Sigmoid colon (tissue), 7 donors: ENCODE data around the gene CLOCK. TPM values are rescaled to one million over a fixed set of nuclear protein-coding genes. Genes with fewer than 3 reads are reported as not detected.

Experiments used
- DNase-seq: peaks from one replicate; pipeline ENCODE4 v3.0.0-alpha.2; 2019
- H3K27ac ChIP-seq, 4 donors: fragments of 200-600 bp; sonication (generic); one replicate each; pipeline ENCODE4 v1.5.1; 2016 to 2019; ENCODE audit warnings: mild to moderate bottlenecking in 1 of 4
- H3K27me3 ChIP-seq, 3 donors: fragments of 200-600 bp; sonication (generic); one replicate each; pipeline ENCODE4 v1.5.1; 2019; ENCODE audit warnings: mild to moderate bottlenecking in 1 of 3
- H3K36me3 ChIP-seq, 4 donors: fragments of 200-600 bp; sonication (generic); one replicate each; pipeline ENCODE4 v1.5.1; 2016 to 2019
- H3K4me1 ChIP-seq, 4 donors: fragments of 200-600 bp; sonication (generic); one replicate each; pipeline ENCODE4 v1.5.1; 2017 to 2019
- H3K4me3 ChIP-seq, 4 donors: fragments of 200-600 bp; sonication (generic); one replicate each; pipeline ENCODE4 v1.5.1; 2017 to 2019; ENCODE audit warnings: mild to moderate bottlenecking in 2 of 4, moderate library complexity in 1 of 4
- H3K9me3 ChIP-seq, 4 donors: fragments of 200-600 bp in 3 of 4; sonication (generic) in 3 of 4; one replicate each; pipeline versions ENCODE4 v1.5.1 to v1.6.1; 2013 to 2019
- EP300 ChIP-seq, 4 donors: sonication (generic); formaldehyde crosslinking; IDR thresholded peaks; one replicate each; pipeline ENCODE4 v1.6.1; 2017; ENCODE audit warnings: antibody characterized with exemption in 4 of 4
- POLR2A ChIP-seq, 2 donors: fragments of 450-650 bp; IDR thresholded peaks; one replicate each; pipeline ENCODE4 v1.6.1; 2016; ENCODE audit warnings: antibody characterized with exemption in 2 of 2, mild to moderate bottlenecking in 2 of 2, moderate library complexity in 2 of 2
- POLR2AphosphoS5 ChIP-seq, 4 donors: sonication (generic); formaldehyde crosslinking; IDR thresholded peaks; one replicate each; pipeline ENCODE4 v1.6.1; 2017; ENCODE audit warnings: antibody characterized with exemption in 4 of 4
- WGBS, 2 donors: extraction: QIAGEN DNeasy Blood & Tissue Kit; methylation state at CpG; one replicate each; pipeline ENCODE4 v1.1.7; 2013; 5-methylcytosine and 5-hydroxymethylcytosine counted together
- intact Hi-C: fragments of 100-400 bp; cut with DNase I; formaldehyde crosslinking; loops from one replicate; pipeline ENCODE4 v1.15.1; 2023
- polyA plus RNA-seq, 3 donors: library from polyadenylated mRNA; stranded (reverse); fragments of 200-250 nt; gene quantifications; one replicate each; pipeline ENCODE4 v1.2.3, GENCODE V29; 2013
- total RNA-seq, 4 donors: library from RNA; depleted of rRNA; stranded (reverse); fragments of >200 nt; gene quantifications; one replicate each; pipeline ENCODE4 v1.1.0, GENCODE V29; 2016
- TF ChIP-seq, protein P1 (sequence below), 4 experiments: fragments of 450-650 bp in 3 of 4; fragments of 200-600 bp in 1 of 4; IDR thresholded peaks; one replicate each; pipeline ENCODE4 v1.5.1; 2016 to 2019; ENCODE audit warnings: antibody characterized with exemption in 4 of 4, mild to moderate bottlenecking in 3 of 4, moderate library complexity in 2 of 4
- donor health status: healthy with polysubstance abuse.
- donor health status: Bipolar disorder and iron deficiency.
- donor health status: healthy.

CLOCK gene
- total and polyA plus RNA-seq, 7 donors, result 2.4 to 27.5 (median 22.5) TPM

DNA sequence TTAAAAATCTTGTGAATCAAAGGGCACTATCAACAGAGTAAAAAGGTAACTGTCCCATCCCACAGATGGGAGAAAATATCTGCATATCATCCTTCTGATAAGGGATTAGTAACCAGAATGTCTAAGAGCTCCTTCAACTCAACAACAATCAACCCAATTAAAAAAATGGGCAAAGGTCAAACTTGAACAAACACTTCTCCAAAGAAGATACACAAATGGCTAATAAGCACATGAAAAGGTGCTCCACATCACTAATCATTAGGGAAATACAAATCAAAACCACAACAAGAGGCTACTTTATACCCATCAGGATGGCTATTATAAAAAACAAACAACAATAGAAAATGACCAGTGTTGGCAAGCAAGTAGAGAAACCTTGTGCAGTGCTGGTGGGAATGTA is 107.7 kb downstream of the CLOCK start:
- no peak for TF ChIP-seq POLR2A (IDR thresholded peaks at IDR 0.05)
- TF ChIP-seq, protein P1, sequence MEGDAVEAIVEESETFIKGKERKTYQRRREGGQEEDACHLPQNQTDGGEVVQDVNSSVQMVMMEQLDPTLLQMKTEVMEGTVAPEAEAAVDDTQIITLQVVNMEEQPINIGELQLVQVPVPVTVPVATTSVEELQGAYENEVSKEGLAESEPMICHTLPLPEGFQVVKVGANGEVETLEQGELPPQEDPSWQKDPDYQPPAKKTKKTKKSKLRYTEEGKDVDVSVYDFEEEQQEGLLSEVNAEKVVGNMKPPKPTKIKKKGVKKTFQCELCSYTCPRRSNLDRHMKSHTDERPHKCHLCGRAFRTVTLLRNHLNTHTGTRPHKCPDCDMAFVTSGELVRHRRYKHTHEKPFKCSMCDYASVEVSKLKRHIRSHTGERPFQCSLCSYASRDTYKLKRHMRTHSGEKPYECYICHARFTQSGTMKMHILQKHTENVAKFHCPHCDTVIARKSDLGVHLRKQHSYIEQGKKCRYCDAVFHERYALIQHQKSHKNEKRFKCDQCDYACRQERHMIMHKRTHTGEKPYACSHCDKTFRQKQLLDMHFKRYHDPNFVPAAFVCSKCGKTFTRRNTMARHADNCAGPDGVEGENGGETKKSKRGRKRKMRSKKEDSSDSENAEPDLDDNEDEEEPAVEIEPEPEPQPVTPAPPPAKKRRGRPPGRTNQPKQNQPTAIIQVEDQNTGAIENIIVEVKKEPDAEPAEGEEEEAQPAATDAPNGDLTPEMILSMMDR (IDR thresholded peaks at IDR 0.05), result no peak
- TF ChIP-seq EP300 (IDR thresholded peaks at IDR 0.05), result no peak
- TF ChIP-seq POLR2AphosphoS5 (IDR thresholded peaks at IDR 0.05), result no peak
- no peak for DNase-seq
- Histone ChIP-seq H3K4me3 (no peak overlapping the region), H3K36me3 (peaks cover 0 to 68% (median 3%) of the 10 kb centered on the region in 4 donors), H3K4me1 (no peaks in the 10 kb centered on the region), H3K27me3 (no peaks in the 10 kb centered on the region), H3K27ac (no peak overlapping the region), H3K9me3 (no peaks in the 10 kb centered on the region)
- intact Hi-C loops, result no loop called here

- 31 to 76% methylated on average over 2 of the region's 2 CpGs for WGBS, 2 donors
- TF ChIP-seq EP300 (IDR thresholded peaks at IDR 0.05), result no peak
- no peak for TF ChIP-seq POLR2A (IDR thresholded peaks at IDR 0.05)
- no peak for TF ChIP-seq POLR2AphosphoS5 (IDR thresholded peaks at IDR 0.05)
- TF ChIP-seq, protein P1 (IDR thresholded peaks at IDR 0.05), result no peak
- H3K27ac ChIP-seq, result no peak overlapping the region
- H3K9me3 ChIP-seq, result no peaks in the 10 kb centered on the region
- H3K4me1 ChIP-seq, result no peaks in the 10 kb centered on the region
- DNase-seq, result no peak
- H3K4me3 ChIP-seq, result no peak overlapping the region
- peaks cover 0 to 68% (median 3%) of the 10 kb centered on the region in 4 donors for H3K36me3 ChIP-seq
- no peaks in the 10 kb centered on the region for H3K27me3 ChIP-seq
- intact Hi-C loops, result no loop called here
Observed at GRCh38 chr4:55438314-55438713, 108.4 kb downstream of the CLOCK start.

DNA sequence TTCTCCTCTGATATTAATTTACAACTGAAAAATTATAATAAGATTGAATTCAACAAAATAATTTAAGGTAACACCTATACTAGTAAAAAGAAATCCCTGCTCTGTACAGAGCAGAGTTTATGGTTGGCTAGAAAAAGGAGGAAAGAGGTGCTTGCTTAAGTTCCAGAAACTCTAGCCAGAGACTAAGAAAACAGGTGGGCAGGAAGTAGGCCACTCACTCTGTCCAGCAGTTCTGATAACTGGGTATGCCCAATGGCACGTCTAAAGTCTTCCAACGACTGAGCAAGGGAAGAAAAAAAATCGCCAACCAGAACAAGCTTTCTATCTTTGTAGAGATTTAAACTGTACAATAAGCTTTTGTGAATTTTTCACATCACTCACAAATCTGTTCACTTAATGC is 108.9 kb downstream of the CLOCK start:
- intact Hi-C loops, result no loop called here
- Histone ChIP-seq H3K27me3 (no peaks in the 10 kb centered on the region), H3K9me3 (no peaks in the 10 kb centered on the region), H3K4me1 (no peaks in the 10 kb centered on the region), H3K27ac (no peak overlapping the region), H3K36me3 (peaks cover 0 to 69% (median 3%) of the 10 kb centered on the region in 4 donors), H3K4me3 (no peak overlapping the region)
- 57 to 71% methylated on average over 3 of the region's 3 CpGs for WGBS, 2 donors
- TF ChIP-seq EP300 (IDR thresholded peaks at IDR 0.05) (no peak), POLR2A (IDR thresholded peaks at IDR 0.05) (no peak), POLR2AphosphoS5 (IDR thresholded peaks at IDR 0.05) (no peak)
- TF ChIP-seq, protein P1 (IDR thresholded peaks at IDR 0.05), result no peak
- no peak for DNase-seq

- DNase-seq, result no peak
- no peaks in the 10 kb centered on the region for H3K9me3 ChIP-seq
- no peaks in the 10 kb centered on the region for H3K4me1 ChIP-seq
- TF ChIP-seq POLR2AphosphoS5 (IDR thresholded peaks at IDR 0.05) (no peak), EP300 (IDR thresholded peaks at IDR 0.05) (no peak)
- TF ChIP-seq, protein P1 (IDR thresholded peaks at IDR 0.05), result no peak
- no peaks in the 10 kb centered on the region for H3K27me3 ChIP-seq
- 42 to 71% methylated on average over 5 of the region's 5 CpGs for WGBS, 2 donors
- H3K27ac ChIP-seq, result no peak overlapping the region
- H3K36me3 ChIP-seq, result peaks cover 0 to 70% (median 3%) of the 10 kb centered on the region in 4 donors
- no peak overlapping the region for H3K4me3 ChIP-seq
- intact Hi-C loops, result no loop called here
Observed at GRCh38 chr4:55437356-55437796, 109.3 kb downstream of the CLOCK start.

- no peaks in the 10 kb centered on the region for H3K9me3 ChIP-seq
- TF ChIP-seq, protein P1 (IDR thresholded peaks at IDR 0.05), result peak in 1 of 4 experiments; percentile 22
- no peak for TF ChIP-seq EP300 (IDR thresholded peaks at IDR 0.05)
- H3K36me3 ChIP-seq, result peaks cover 0 to 72% (median 3%) of the 10 kb centered on the region in 4 donors
- intact Hi-C loops, result no loop called here
- H3K27me3 ChIP-seq, result no peaks in the 10 kb centered on the region
- WGBS, 2 donors, result 48 to 76% methylated on average over 3 of the region's 3 CpGs
- no peak overlapping the region for H3K4me3 ChIP-seq
- H3K4me1 ChIP-seq, result no peaks in the 10 kb centered on the region
- no peak overlapping the region for H3K27ac ChIP-seq
- no peak for DNase-seq
Observed at GRCh38 chr4:55435141-55435841, 111.4 kb downstream of the CLOCK start.
